Right lobe of liver (tissue), 6 donors: Measurements from ENCODE around the gene PGAM2. TPM values are rescaled to one million over a fixed set of nuclear protein-coding genes. Genes with fewer than 3 reads are reported as not detected.

Experiments used
- ATAC-seq, 4 donors: fragments of 200-7000 bp; cut with Tn5 transposase; one replicate each; pipeline ENCODE4 v1.9.1; 2020; ENCODE audit warnings: mild to moderate bottlenecking in 4 of 4, moderate library complexity in 4 of 4
- DNase-seq, 3 donors: peaks; one replicate each; pipeline ENCODE4 v3.0.0-alpha.2; 2020
- H3K27ac ChIP-seq, 3 donors: fragments of 200-600 bp; one replicate each; pipeline ENCODE4 v1.8.0; 2022
- H3K27me3 ChIP-seq, 2 donors: fragments of 200-600 bp; one replicate each; pipeline ENCODE4 v1.8.0; 2022
- H3K36me3 ChIP-seq, 4 donors: fragments of 200-600 bp; sonication (generic) in 1 of 4; one replicate each; pipeline versions ENCODE4 v1.5.1 to v1.8.0; 2017 to 2022; ENCODE audit warnings: control low read depth in 1 of 4
- H3K4me1 ChIP-seq, 4 donors: fragments of 200-600 bp; sonication (generic) in 1 of 4; one replicate each; pipeline versions ENCODE4 v1.5.1 to v1.8.0; 2017 to 2022; ENCODE audit warnings: control low read depth in 1 of 4
- H3K4me3 ChIP-seq, 3 donors: fragments of 200-600 bp; one replicate each; pipeline ENCODE4 v1.8.0; 2022
- H3K9me3 ChIP-seq, 4 donors: fragments of 200-600 bp; sonication (generic) in 1 of 4; one replicate each; pipeline versions ENCODE4 v1.5.1 to v1.8.0; 2017 to 2022; ENCODE audit warnings: control low read depth in 1 of 4
- CTCF ChIP-seq, 4 donors: fragments of 200-600 bp in 3 of 4; fragments of 450-650 bp in 1 of 4; IDR thresholded peaks; one replicate each; pipeline versions ENCODE4 v1.5.1 to v1.8.0; 2016 to 2022; ENCODE audit warnings: antibody characterized with exemption in 4 of 4, mild to moderate bottlenecking in 2 of 4
- POLR2A ChIP-seq: fragments of 450-650 bp; IDR thresholded peaks from one replicate; pipeline ENCODE4 v1.6.1; 2017; ENCODE audit warnings: antibody characterized with exemption, mild to moderate bottlenecking
- WGBS: methylation state at CpG from one replicate; pipeline ENCODE4 v1.1.6; 2018; ENCODE audit warnings: low coverage, low lambda C conversion rate; ENCODE audit not compliant: insufficient coverage; ENCODE audit errors: missing lambda C conversion rate; 5-methylcytosine and 5-hydroxymethylcytosine counted together
- intact Hi-C, 2 donors: fragments of 100-400 bp; cut with DNase I; formaldehyde crosslinking; loops; one replicate each; pipeline versions ENCODE4 v1.11.2 to v1.14.1; 2022
- total RNA-seq, 6 experiments: library from RNA; depleted of rRNA in 2 of 6; stranded (reverse); fragments of >200 nt in 2 of 6; fragmentation: NEBNext Ultra II Directional in 3 of 6; extraction: Animal tissue kit (Norgen Biotek cat#: 25700) in 3 of 6; gene quantifications; one replicate each; pipeline versions ENCODE4 v1.1.0 to v1.2.4, GENCODE V29; 2016 to 2023
- donor health status: DM: no; HTN: yes; CAD: no.
- donor health status: DM: no; HTN: no; CAD: no.
- donor health status: DM: no; HTN: no; CAD: no.
- donor health status: DM: no; HTN: yes; CAD: no.
- donor health status: DM: no; HTN: yes; CAD: no.

The PGAM2 gene
- total RNA-seq, 6 experiments from 2014 or later = 0.31 to 0.56 (median 0.46) TPM; not detected in 3

- peaks cover 0 to 19% (median 3%) of the 10 kb centered on the region in 4 donors for H3K4me1 ChIP-seq
- TF ChIP-seq POLR2A (no peak), CTCF (IDR thresholded peaks at IDR 0.05) (no peak)
- no peaks in the 10 kb centered on the region for H3K27me3 ChIP-seq
- intact Hi-C loops = no loop called here
- peaks cover 0 to 44% (median 19%) of the 10 kb centered on the region in 4 donors for H3K36me3 ChIP-seq
- DNase-seq (peak in 2 of 3 donors; percentile 59 to 60), ATAC-seq (peak in 3 of 4 donors; percentile 3 to 13 (median 8))
- no peak overlapping the region for H3K4me3 ChIP-seq
- WGBS = 0% methylated on average over 1 of the region's 11 CpGs
- no peak overlapping the region for H3K27ac ChIP-seq
- H3K9me3 ChIP-seq = no peaks in the 10 kb centered on the region
Observed at GRCh38 chr7:44062180-44062902, 3.0 kb downstream of the PGAM2 start.

GRCh38 chr7:44061645-44062179 is 3.7 kb downstream of the PGAM2 start:
- H3K36me3 ChIP-seq = peaks cover 0 to 50% (median 23%) of the 10 kb centered on the region in 4 donors

GRCh38 chr7:44060948-44061644 is 4.3 kb downstream of the PGAM2 start:
- DNase-seq (peak in 2 of 3 donors; percentile 32 to 42), ATAC-seq (no peak)
- peaks cover 0 to 19% (median 3%) of the 10 kb centered on the region in 4 donors for H3K4me1 ChIP-seq
- H3K9me3 ChIP-seq = no peaks in the 10 kb centered on the region
- H3K27ac ChIP-seq = no peak overlapping the region
- no peaks in the 10 kb centered on the region for H3K27me3 ChIP-seq
- no peak for TF ChIP-seq CTCF (IDR thresholded peaks at IDR 0.05)
- no peak for TF ChIP-seq POLR2A
- H3K4me3 ChIP-seq = no peak overlapping the region
- H3K36me3 ChIP-seq = peaks cover 0 to 55% (median 24%) of the 10 kb centered on the region in 4 donors
- intact Hi-C loops = no loop called here
- WGBS = 80% methylated on average over 2 of the region's 8 CpGs

More at GRCh38 chr7:44061645-44062179, 3.7 kb downstream of the PGAM2 start:
- Histone ChIP-seq H3K27me3 (no peaks in the 10 kb centered on the region), H3K9me3 (no peaks in the 10 kb centered on the region), H3K4me3 (no peak overlapping the region), H3K4me1 (peaks cover 0 to 19% (median 3%) of the 10 kb centered on the region in 4 donors), H3K27ac (no peak overlapping the region)
- intact Hi-C loops = no loop called here
- 33% methylated on average over 1 of the region's 8 CpGs for WGBS
- ATAC-seq (no peak), DNase-seq (peak in 2 of 3 donors; percentile 30 to 43)
- TF ChIP-seq POLR2A (no peak), CTCF (IDR thresholded peaks at IDR 0.05) (no peak)

GRCh38 chr7:44060091-44060947 is 5.0 kb downstream of the PGAM2 start:
- H3K27me3 ChIP-seq = no peaks in the 10 kb centered on the region
- 90% methylated on average over 4 of the region's 21 CpGs for WGBS
- no peak for ATAC-seq
- H3K9me3 ChIP-seq = no peaks in the 10 kb centered on the region
- H3K27ac ChIP-seq = no peak overlapping the region
- intact Hi-C loops = no loop called here
- TF ChIP-seq CTCF (IDR thresholded peaks at IDR 0.05) (no peak), POLR2A (no peak)
- H3K4me1 ChIP-seq = peaks cover 0 to 19% (median 3%) of the 10 kb centered on the region in 4 donors
- no peak overlapping the region for H3K4me3 ChIP-seq
- peaks cover 0 to 55% (median 27%) of the 10 kb centered on the region in 4 donors for H3K36me3 ChIP-seq
- DNase-seq = peak in 2 of 3 donors; percentile 42 to 49
